Stimulated activated naive B cell treated with anti-CD40 and anti-IgM and Interleukin-4, amounts not matched to agents 10 μg/mL and 1 μg/mL and 100 μg/mL, for 72 hours (primary cell): ENCODE data around the gene DDX1.

Experiments used
- ATAC-seq, 2 donors: fragments of 150-1000 bp; cut with Tn5 transposase; replicated peaks; 2 replicates each; pipeline ENCODE4 v1.10.0; 2021; ENCODE audit warnings: moderate library complexity in 1 of 2
- DNase-seq: peaks from one replicate; pipeline ENCODE4 v3.0.0; 2021
- H3K27ac Mint-ChIP-seq: one replicate; pipeline ENCODE4 v1.8.0; 2022; ENCODE audit warnings: mild to moderate bottlenecking, mixed read lengths
- H3K27me3 Mint-ChIP-seq, 2 donors: one replicate each; pipeline ENCODE4 v1.8.0; 2022; ENCODE audit warnings: mixed read lengths in 2 of 2
- H3K36me3 Mint-ChIP-seq, 2 donors: one replicate each; pipeline ENCODE4 v1.8.0; 2022; ENCODE audit warnings: mixed read lengths in 2 of 2, mild to moderate bottlenecking in 1 of 2
- H3K4me1 Mint-ChIP-seq, 2 donors: one replicate each; pipeline ENCODE4 v1.8.0; 2022; ENCODE audit warnings: mixed read lengths in 2 of 2, mild to moderate bottlenecking in 1 of 2
- H3K4me3 Mint-ChIP-seq, 2 donors: one replicate each; pipeline ENCODE4 v1.8.0; 2022; ENCODE audit warnings: mild to moderate bottlenecking in 2 of 2, mixed read lengths in 2 of 2, moderate library complexity in 1 of 2
- H3K9me3 Mint-ChIP-seq, 2 donors: one replicate each; pipeline ENCODE4 v1.8.0; 2022; ENCODE audit warnings: mixed read lengths in 2 of 2, mild to moderate bottlenecking in 1 of 2

The DDX1 gene

GRCh38 chr2:15642011-15642814, 50.5 kb downstream of the DDX1 start:
- peaks cover 5 to 6% of the 10 kb centered on the region in 2 donors for H3K9me3 Mint-ChIP-seq
- no peaks in the 10 kb centered on the region for H3K4me1 Mint-ChIP-seq
- ATAC-seq (no peak), DNase-seq (no peak)
- H3K4me3 Mint-ChIP-seq, result no peak overlapping the region
- H3K27me3 Mint-ChIP-seq, result peaks cover 0 to 6% of the 10 kb centered on the region in 2 donors
- peaks cover 31 to 46% of the 10 kb centered on the region in 2 donors for H3K36me3 Mint-ChIP-seq
- no peak overlapping the region for H3K27ac Mint-ChIP-seq

- no peak overlapping the region for H3K4me3 Mint-ChIP-seq
- ATAC-seq (no peak), DNase-seq (no peak)
- no peak overlapping the region for H3K27ac Mint-ChIP-seq
- H3K27me3 Mint-ChIP-seq, result peaks cover 0 to 6% of the 10 kb centered on the region in 2 donors
- no peaks in the 10 kb centered on the region for H3K4me1 Mint-ChIP-seq
- peaks cover 31 to 45% of the 10 kb centered on the region in 2 donors for H3K36me3 Mint-ChIP-seq
- H3K9me3 Mint-ChIP-seq, result peaks cover 5 to 6% of the 10 kb centered on the region in 2 donors
Observed at GRCh38 chr2:15642815-15643500, 51.3 kb downstream of the DDX1 start.

- H3K27ac Mint-ChIP-seq, result no peak overlapping the region
- H3K4me1 Mint-ChIP-seq, result no peaks in the 10 kb centered on the region
- no peak for ATAC-seq
- H3K9me3 Mint-ChIP-seq, result peaks cover 5 to 6% of the 10 kb centered on the region in 2 donors
- no peak overlapping the region for H3K4me3 Mint-ChIP-seq
- no peak for DNase-seq
- peaks cover 0 to 6% of the 10 kb centered on the region in 2 donors for H3K27me3 Mint-ChIP-seq
- H3K36me3 Mint-ChIP-seq, result peaks cover 25 to 37% of the 10 kb centered on the region in 2 donors
Observed at GRCh38 chr2:15643791-15644585, 52.3 kb downstream of the DDX1 start.

- H3K4me3 Mint-ChIP-seq, result no peak overlapping the region
- H3K27me3 Mint-ChIP-seq, result peaks cover 0 to 6% of the 10 kb centered on the region in 2 donors
- H3K36me3 Mint-ChIP-seq, result peaks cover 19 to 27% of the 10 kb centered on the region in 2 donors
- H3K9me3 Mint-ChIP-seq, result peaks cover 5 to 6% of the 10 kb centered on the region in 2 donors
- H3K4me1 Mint-ChIP-seq, result no peaks in the 10 kb centered on the region
- ATAC-seq (no peak), DNase-seq (no peak)
- no peak overlapping the region for H3K27ac Mint-ChIP-seq
Observed at GRCh38 chr2:15645300-15645699, 53.6 kb downstream of the DDX1 start.

- Mint-ChIP-seq H3K4me1 (no peaks in the 10 kb centered on the region), H3K27me3 (peaks cover 0 to 6% of the 10 kb centered on the region in 2 donors), H3K9me3 (peaks cover 5 to 6% of the 10 kb centered on the region in 2 donors), H3K36me3 (peaks cover 16 to 21% of the 10 kb centered on the region in 2 donors), H3K27ac (no peak overlapping the region), H3K4me3 (no peak overlapping the region)
- no peak for DNase-seq
- ATAC-seq, result no peak
Observed at GRCh38 chr2:15645720-15646385, 54.2 kb downstream of the DDX1 start.

- H3K27me3 Mint-ChIP-seq, result peaks cover 0 to 6% of the 10 kb centered on the region in 2 donors
- no peak overlapping the region for H3K4me3 Mint-ChIP-seq
- H3K27ac Mint-ChIP-seq, result no peak overlapping the region
- ATAC-seq (no peak), DNase-seq (no peak)
- peaks cover 8 to 13% of the 10 kb centered on the region in 2 donors for H3K36me3 Mint-ChIP-seq
- H3K4me1 Mint-ChIP-seq, result no peaks in the 10 kb centered on the region
- no peaks in the 10 kb centered on the region for H3K9me3 Mint-ChIP-seq
Observed at GRCh38 chr2:15646661-15647060, 55.0 kb downstream of the DDX1 start.

GRCh38 chr2:15647622-15648590, 56.2 kb downstream of the DDX1 start:
- Mint-ChIP-seq H3K4me3 (no peak overlapping the region), H3K36me3 (peaks cover 1 to 3% of the 10 kb centered on the region in 2 donors), H3K4me1 (no peaks in the 10 kb centered on the region), H3K9me3 (no peaks in the 10 kb centered on the region), H3K27me3 (peaks cover under 1 to 6% of the 10 kb centered on the region in 2 donors), H3K27ac (no peak overlapping the region)
- ATAC-seq (no peak), DNase-seq (no peak)

GRCh38 chr2:15648593-15649525, 57.2 kb downstream of the DDX1 start:
- DNase-seq (no peak), ATAC-seq (no peak)
- no peak overlapping the region for H3K4me3 Mint-ChIP-seq
- H3K9me3 Mint-ChIP-seq, result no peaks in the 10 kb centered on the region
- no peaks in the 10 kb centered on the region for H3K4me1 Mint-ChIP-seq
- no peak overlapping the region for H3K27ac Mint-ChIP-seq
- no peaks in the 10 kb centered on the region for H3K36me3 Mint-ChIP-seq
- peaks cover 4 to 6% of the 10 kb centered on the region in 2 donors for H3K27me3 Mint-ChIP-seq

- H3K4me3 Mint-ChIP-seq, result no peak overlapping the region
- ATAC-seq, result no peak
- no peaks in the 10 kb centered on the region for H3K4me1 Mint-ChIP-seq
- no peaks in the 10 kb centered on the region for H3K36me3 Mint-ChIP-seq
- no peak for DNase-seq
- peaks cover 4 to 6% of the 10 kb centered on the region in 2 donors for H3K27me3 Mint-ChIP-seq
- no peaks in the 10 kb centered on the region for H3K9me3 Mint-ChIP-seq
- no peak overlapping the region for H3K27ac Mint-ChIP-seq
Observed at GRCh38 chr2:15649561-15650255, 58.0 kb downstream of the DDX1 start.

GRCh38 chr2:15650616-15651366, 59.1 kb downstream of the DDX1 start:
- no peak overlapping the region for H3K27ac Mint-ChIP-seq
- peaks cover 0 to 4% of the 10 kb centered on the region in 2 donors for H3K27me3 Mint-ChIP-seq
- DNase-seq (no peak), ATAC-seq (peak in 1 of 2 donors; percentile 10)
- H3K4me3 Mint-ChIP-seq, result no peak overlapping the region
- no peaks in the 10 kb centered on the region for H3K4me1 Mint-ChIP-seq
- H3K36me3 Mint-ChIP-seq, result no peaks in the 10 kb centered on the region
- H3K9me3 Mint-ChIP-seq, result no peaks in the 10 kb centered on the region

- ATAC-seq (no peak), DNase-seq (no peak)
- Mint-ChIP-seq H3K27me3 (peaks cover 0 to 4% of the 10 kb centered on the region in 2 donors), H3K4me3 (no peak overlapping the region), H3K27ac (no peak overlapping the region), H3K4me1 (no peaks in the 10 kb centered on the region), H3K36me3 (no peaks in the 10 kb centered on the region), H3K9me3 (no peaks in the 10 kb centered on the region)
Observed at GRCh38 chr2:15651367-15651727, 59.7 kb downstream of the DDX1 start.
